ENCODE data around the gene MYLK2. TPM values are rescaled to one million over a fixed set of nuclear protein-coding genes. Genes with fewer than 3 reads are reported as not detected.
"Not testable (repeated sequence)": the region's sequence is repeated elsewhere in the genome, so short reads cannot be mapped to it uniquely, and the experiment has no call there.

The MYLK2 gene
- polyA plus RNA-seq, 4 donors: 0.44 to 0.94 (median 0.75) TPM

GRCh38 chr20:31815408-31816188, 3.6 kb upstream of the MYLK2 start:
- no peak for DNase-seq (ENCODE audit: low read depth in 4 of 4, low spot score in 3 of 4)

- no peak for DNase-seq (ENCODE audit: low read depth in 4 of 4, low spot score in 3 of 4)
Observed at GRCh38 chr20:31816221-31816620, 2.9 kb upstream of the MYLK2 start.

GRCh38 chr20:31817461-31817860, 1.7 kb upstream of the MYLK2 start:
- no peak for DNase-seq (ENCODE audit: low read depth in 4 of 4, low spot score in 3 of 4)

GRCh38 chr20:31818376-31818908, 714 bp upstream of the MYLK2 start:
- DNase-seq (ENCODE audit: low read depth in 4 of 4, low spot score in 3 of 4): no peak

GRCh38 chr20:31820228-31820627, 1.1 kb downstream of the MYLK2 start:
- no peak for DNase-seq (ENCODE audit: low read depth in 4 of 4, low spot score in 3 of 4)

GRCh38 chr20:31821427-31821826, 2.3 kb downstream of the MYLK2 start:
- DNase-seq (ENCODE audit: low read depth in 4 of 4, low spot score in 3 of 4): no peak

GRCh38 chr20:31822421-31823330, 3.5 kb downstream of the MYLK2 start:
- DNase-seq (ENCODE audit: low read depth in 4 of 4, low spot score in 3 of 4): peak; percentile 71 to 78 (median 75)

- no peak for DNase-seq (ENCODE audit: low read depth in 4 of 4, low spot score in 3 of 4)
Observed at GRCh38 chr20:31823360-31824124, 4.4 kb downstream of the MYLK2 start.

- DNase-seq (ENCODE audit: low read depth in 4 of 4, low spot score in 3 of 4): no peak
Observed at GRCh38 chr20:31824125-31824485, 4.9 kb downstream of the MYLK2 start.

GRCh38 chr20:31824554-31825313, 5.6 kb downstream of the MYLK2 start:
- no peak for DNase-seq (ENCODE audit: low read depth in 4 of 4, low spot score in 3 of 4)

- DNase-seq (ENCODE audit: low read depth in 4 of 4, low spot score in 3 of 4): no peak
Observed at GRCh38 chr20:31826074-31826473, 6.9 kb downstream of the MYLK2 start.

- no peak for DNase-seq (ENCODE audit: low read depth in 4 of 4, low spot score in 3 of 4)
Observed at GRCh38 chr20:31827059-31827458, 7.9 kb downstream of the MYLK2 start.

GRCh38 chr20:31828016-31828415, 8.9 kb downstream of the MYLK2 start:
- DNase-seq (ENCODE audit: low read depth in 4 of 4, low spot score in 3 of 4): not testable (repeated sequence)

GRCh38 chr20:31829731-31830130, 10.6 kb downstream of the MYLK2 start:
- no peak for DNase-seq (ENCODE audit: low read depth in 4 of 4, low spot score in 3 of 4)

- DNase-seq (ENCODE audit: low read depth in 4 of 4, low spot score in 3 of 4): no peak
Observed at GRCh38 chr20:31830406-31830981, 11.3 kb downstream of the MYLK2 start.

GRCh38 chr20:31831211-31831610, 12.1 kb downstream of the MYLK2 start:
- no peak for DNase-seq (ENCODE audit: low read depth in 4 of 4, low spot score in 3 of 4)

GRCh38 chr20:31831771-31832306, 12.7 kb downstream of the MYLK2 start:
- DNase-seq (ENCODE audit: low read depth in 4 of 4, low spot score in 3 of 4): no peak

- DNase-seq (ENCODE audit: low read depth in 4 of 4, low spot score in 3 of 4): peak in 3 of 4 donors; percentile 44 to 49 (median 44)
Observed at GRCh38 chr20:31833130-31833930, 14.2 kb downstream of the MYLK2 start.
